ENCODE data around the gene KLF9. TPM values are rescaled to one million over a fixed set of nuclear protein-coding genes. Genes with fewer than 3 reads are reported as not detected.

KLF9 gene
- total RNA-seq, 1 experiment from 2014 or later = 0.26 TPM

DNA sequence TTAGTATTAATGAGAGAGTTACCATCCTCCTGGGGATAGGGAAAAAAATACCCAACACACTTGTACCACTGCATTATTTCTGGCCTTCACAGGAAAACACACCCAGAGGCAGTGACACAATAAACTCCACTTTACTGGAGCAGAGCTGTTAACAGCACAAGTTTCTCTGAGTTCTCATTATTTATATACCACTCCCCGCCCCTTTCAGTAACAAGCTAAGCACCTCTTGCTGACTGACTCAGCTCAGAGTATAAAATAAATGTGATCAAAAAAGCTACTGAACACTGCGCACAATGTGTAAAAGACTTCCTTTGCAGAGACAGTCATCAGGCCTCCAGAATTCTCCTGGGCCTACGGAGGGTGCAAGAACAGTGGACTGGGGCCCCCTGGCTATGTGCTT, 21.6 kb downstream of the KLF9 start:
- H4K20me1 ChIP-seq (ENCODE audit: control insufficient read depth, insufficient read depth, insufficient read length) = no peaks in the 10 kb centered on the region
- TF ChIP-seq, protein P1, sequence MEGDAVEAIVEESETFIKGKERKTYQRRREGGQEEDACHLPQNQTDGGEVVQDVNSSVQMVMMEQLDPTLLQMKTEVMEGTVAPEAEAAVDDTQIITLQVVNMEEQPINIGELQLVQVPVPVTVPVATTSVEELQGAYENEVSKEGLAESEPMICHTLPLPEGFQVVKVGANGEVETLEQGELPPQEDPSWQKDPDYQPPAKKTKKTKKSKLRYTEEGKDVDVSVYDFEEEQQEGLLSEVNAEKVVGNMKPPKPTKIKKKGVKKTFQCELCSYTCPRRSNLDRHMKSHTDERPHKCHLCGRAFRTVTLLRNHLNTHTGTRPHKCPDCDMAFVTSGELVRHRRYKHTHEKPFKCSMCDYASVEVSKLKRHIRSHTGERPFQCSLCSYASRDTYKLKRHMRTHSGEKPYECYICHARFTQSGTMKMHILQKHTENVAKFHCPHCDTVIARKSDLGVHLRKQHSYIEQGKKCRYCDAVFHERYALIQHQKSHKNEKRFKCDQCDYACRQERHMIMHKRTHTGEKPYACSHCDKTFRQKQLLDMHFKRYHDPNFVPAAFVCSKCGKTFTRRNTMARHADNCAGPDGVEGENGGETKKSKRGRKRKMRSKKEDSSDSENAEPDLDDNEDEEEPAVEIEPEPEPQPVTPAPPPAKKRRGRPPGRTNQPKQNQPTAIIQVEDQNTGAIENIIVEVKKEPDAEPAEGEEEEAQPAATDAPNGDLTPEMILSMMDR (conservative IDR thresholded peaks at IDR 0.05) = no peak

More for the DNA sequence above, 21.6 kb downstream of the KLF9 start:
- Histone ChIP-seq H3K18ac (ENCODE audit: insufficient read length, low read depth, low read length) (no peak overlapping the region), H4K8ac (replicated peaks; ENCODE audit: insufficient read length, low read depth, low read length) (no peak overlapping the region), H3K4me1 (ENCODE audit: insufficient read depth, low read length) (no peaks in the 10 kb centered on the region), H2BK20ac (ENCODE audit: low read depth, low read length, poor library complexity, severe bottlenecking) (no peak overlapping the region), H2BK120ac (ENCODE audit: low read depth, low read length, poor library complexity, severe bottlenecking) (no peak overlapping the region), H3K79me1 (ENCODE audit: insufficient read depth, low read depth, low read length, poor library complexity, severe bottlenecking) (no peaks in the 10 kb centered on the region), H2BK5ac (ENCODE audit: insufficient read length, low read length) (no peak overlapping the region), H2BK12ac (ENCODE audit: insufficient read length, low read depth, low read length) (no peak overlapping the region), H3K4ac (ENCODE audit: low read depth, low read length) (no peak overlapping the region), H3K23ac (ENCODE audit: insufficient read length, low read depth, low read length) (no peak overlapping the region), H2AK5ac (ENCODE audit: insufficient read length, low read length) (no peak overlapping the region), H3K9ac (ENCODE audit: extremely low read depth, insufficient read length, low read length) (no peak overlapping the region), H3K14ac (ENCODE audit: insufficient read depth, low read length) (no peak overlapping the region), H3K79me2 (ENCODE audit: insufficient read depth, low read length) (no peaks in the 10 kb centered on the region), H3K27me3 (ENCODE audit: insufficient read depth, low read length) (no peaks in the 10 kb centered on the region), H3K9me3 (ENCODE audit: control insufficient read depth, low read depth, low read length) (no peaks in the 10 kb centered on the region), H3K56ac (ENCODE audit: insufficient read length, low read depth, low read length) (no peak overlapping the region), H3K23me2 (ENCODE audit: insufficient read length, low read depth, low read length, poor library complexity, severe bottlenecking) (no peaks in the 10 kb centered on the region), H3K27ac (ENCODE audit: insufficient read length, low read depth, low read length) (no peak overlapping the region), H3K4me2 (ENCODE audit: insufficient read depth, insufficient read length, low read length) (no peak overlapping the region), H4K5ac (ENCODE audit: insufficient read length, low read depth, low read length) (no peak overlapping the region), H4K91ac (ENCODE audit: insufficient read length, low read depth, low read length) (no peak overlapping the region), H2AFZ (ENCODE audit: low read length) (no peak overlapping the region), H3T11ph (ENCODE audit: low read length) (no peak overlapping the region), H2BK15ac (ENCODE audit: low read depth, low read length) (no peak overlapping the region)
- Mint-ChIP-seq H3K27ac (no peak overlapping the region), H3K4me1 (peaks cover 0 to 5% of the 10 kb centered on the region in 2 experiments; a peak in 3 of 4 replicates), H3K4me3 (no peak overlapping the region), H3K36me3 (ENCODE audit: insufficient read depth in 1 of 3, low read depth in 3 of 3) (no peaks in the 10 kb centered on the region), H3K27me3 (ENCODE audit: low read depth) (no peaks in the 10 kb centered on the region; the same call in none of the 2 replicates), H3K9me3 (no peaks in the 10 kb centered on the region)
- DNase-seq = no peak
- WGBS (ENCODE audit: extremely low coverage, insufficient read length, low lambda C conversion rate) = no CpG with 5 or more reads among the region's 3 CpGs

Data from H9 (cell line).